Panc1 (cell line): Measurements from ENCODE around the gene SPATA46.

Source experiments
- POLR2AphosphoS5 ChIP-seq: IDR thresholded peaks from 2 replicates; pipeline ENCODE4 v1.6.1; 2012; ENCODE audit warnings: mild to moderate bottlenecking, low read depth, low read length, moderate library complexity
- TF ChIP-seq, protein P1 (sequence below): fragments of 450-650 bp; IDR thresholded peaks from 2 replicates; pipeline ENCODE4 v1.5.1; 2017; ENCODE audit warnings: mild to moderate bottlenecking
- TF ChIP-seq, protein P2 (sequence below), 2 experiments: IDR thresholded peaks; 2 replicates each; pipeline ENCODE4 v1.6.1; 2011 to 2012; ENCODE audit warnings: low read depth in 2 of 2, control low read depth in 1 of 2, low read length in 1 of 2, mild to moderate bottlenecking in 1 of 2, moderate library complexity in 1 of 2; ENCODE audit not compliant: insufficient read depth in 1 of 2

DNA sequence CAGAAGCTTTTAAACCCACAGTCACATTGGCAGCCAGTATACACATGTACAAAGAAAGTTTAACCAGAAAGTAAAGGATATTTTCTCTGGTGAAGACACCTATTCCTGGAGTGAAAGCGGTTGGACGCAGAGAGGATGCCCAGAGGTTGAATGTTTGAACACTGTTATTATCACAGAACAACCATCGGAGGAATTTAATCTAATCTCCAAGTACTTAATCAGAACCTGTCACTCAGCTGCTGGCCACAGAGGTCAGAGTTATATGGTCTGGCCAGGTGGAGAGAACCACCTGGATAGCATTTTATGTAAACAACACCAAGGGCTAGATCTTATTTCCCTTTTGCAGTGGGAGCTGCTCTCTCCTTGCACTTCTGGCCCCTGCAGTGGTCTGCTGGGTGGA is 29.4 kb downstream of the SPATA46 start:
- TF ChIP-seq, protein P1, sequence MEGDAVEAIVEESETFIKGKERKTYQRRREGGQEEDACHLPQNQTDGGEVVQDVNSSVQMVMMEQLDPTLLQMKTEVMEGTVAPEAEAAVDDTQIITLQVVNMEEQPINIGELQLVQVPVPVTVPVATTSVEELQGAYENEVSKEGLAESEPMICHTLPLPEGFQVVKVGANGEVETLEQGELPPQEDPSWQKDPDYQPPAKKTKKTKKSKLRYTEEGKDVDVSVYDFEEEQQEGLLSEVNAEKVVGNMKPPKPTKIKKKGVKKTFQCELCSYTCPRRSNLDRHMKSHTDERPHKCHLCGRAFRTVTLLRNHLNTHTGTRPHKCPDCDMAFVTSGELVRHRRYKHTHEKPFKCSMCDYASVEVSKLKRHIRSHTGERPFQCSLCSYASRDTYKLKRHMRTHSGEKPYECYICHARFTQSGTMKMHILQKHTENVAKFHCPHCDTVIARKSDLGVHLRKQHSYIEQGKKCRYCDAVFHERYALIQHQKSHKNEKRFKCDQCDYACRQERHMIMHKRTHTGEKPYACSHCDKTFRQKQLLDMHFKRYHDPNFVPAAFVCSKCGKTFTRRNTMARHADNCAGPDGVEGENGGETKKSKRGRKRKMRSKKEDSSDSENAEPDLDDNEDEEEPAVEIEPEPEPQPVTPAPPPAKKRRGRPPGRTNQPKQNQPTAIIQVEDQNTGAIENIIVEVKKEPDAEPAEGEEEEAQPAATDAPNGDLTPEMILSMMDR: no peak
- TF ChIP-seq, protein P2, sequence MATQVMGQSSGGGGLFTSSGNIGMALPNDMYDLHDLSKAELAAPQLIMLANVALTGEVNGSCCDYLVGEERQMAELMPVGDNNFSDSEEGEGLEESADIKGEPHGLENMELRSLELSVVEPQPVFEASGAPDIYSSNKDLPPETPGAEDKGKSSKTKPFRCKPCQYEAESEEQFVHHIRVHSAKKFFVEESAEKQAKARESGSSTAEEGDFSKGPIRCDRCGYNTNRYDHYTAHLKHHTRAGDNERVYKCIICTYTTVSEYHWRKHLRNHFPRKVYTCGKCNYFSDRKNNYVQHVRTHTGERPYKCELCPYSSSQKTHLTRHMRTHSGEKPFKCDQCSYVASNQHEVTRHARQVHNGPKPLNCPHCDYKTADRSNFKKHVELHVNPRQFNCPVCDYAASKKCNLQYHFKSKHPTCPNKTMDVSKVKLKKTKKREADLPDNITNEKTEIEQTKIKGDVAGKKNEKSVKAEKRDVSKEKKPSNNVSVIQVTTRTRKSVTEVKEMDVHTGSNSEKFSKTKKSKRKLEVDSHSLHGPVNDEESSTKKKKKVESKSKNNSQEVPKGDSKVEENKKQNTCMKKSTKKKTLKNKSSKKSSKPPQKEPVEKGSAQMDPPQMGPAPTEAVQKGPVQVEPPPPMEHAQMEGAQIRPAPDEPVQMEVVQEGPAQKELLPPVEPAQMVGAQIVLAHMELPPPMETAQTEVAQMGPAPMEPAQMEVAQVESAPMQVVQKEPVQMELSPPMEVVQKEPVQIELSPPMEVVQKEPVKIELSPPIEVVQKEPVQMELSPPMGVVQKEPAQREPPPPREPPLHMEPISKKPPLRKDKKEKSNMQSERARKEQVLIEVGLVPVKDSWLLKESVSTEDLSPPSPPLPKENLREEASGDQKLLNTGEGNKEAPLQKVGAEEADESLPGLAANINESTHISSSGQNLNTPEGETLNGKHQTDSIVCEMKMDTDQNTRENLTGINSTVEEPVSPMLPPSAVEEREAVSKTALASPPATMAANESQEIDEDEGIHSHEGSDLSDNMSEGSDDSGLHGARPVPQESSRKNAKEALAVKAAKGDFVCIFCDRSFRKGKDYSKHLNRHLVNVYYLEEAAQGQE (IDR thresholded peaks at IDR 0.05; ENCODE audit: insufficient read depth in 1 of 2, low read depth in 2 of 2, low read length in 1 of 2): no peak
- no peak; the same call in 1 of the 2 replicates for TF ChIP-seq POLR2AphosphoS5
